WTC11 (cell line): ENCODE measurements around the gene NRF1. TPM values are rescaled to one million over a fixed set of nuclear protein-coding genes. Genes with fewer than 3 reads are reported as not detected.

Source experiments
- ATAC-seq: fragments of 200-7000 bp; cut with Tn5 transposase; 2 replicates; pipeline ENCODE4 v1.10.0; 2021; ENCODE audit warnings: mild to moderate bottlenecking, moderate library complexity
- CTCF ChIA-PET: fragments of 300-600 bp; sonication (Branson Sonifier 250); formaldehyde crosslinking; loops from one replicate; lab custom pipeline; 2021; ENCODE audit warnings: antibody characterized with exemption; lab: Charles Lee
- POLR2A ChIA-PET: fragments of 350-600 bp; sonication (Branson Sonifier 250); formaldehyde crosslinking; loops from one replicate; lab custom pipeline; 2021; ENCODE audit warnings: antibody characterized with exemption; lab: Charles Lee
- DNase-seq: peaks from one replicate; pipeline ENCODE4 v3.0.0; 2021; ENCODE audit warnings: low spot score
- H3K27ac Mint-ChIP-seq: 2 replicates; pipeline ENCODE4 v1.8.0; 2021; ENCODE audit warnings: mixed read lengths
- H3K27me3 Mint-ChIP-seq: 2 replicates; pipeline ENCODE4 v1.8.0; 2021; ENCODE audit warnings: low read depth, mild to moderate bottlenecking, moderate library complexity, mixed read lengths
- H3K36me3 Mint-ChIP-seq: 2 replicates; pipeline ENCODE4 v1.8.0; 2021; ENCODE audit warnings: mixed read lengths
- H3K4me1 Mint-ChIP-seq: 2 replicates; pipeline ENCODE4 v1.8.0; 2022; ENCODE audit warnings: mixed read lengths
- H3K4me3 Mint-ChIP-seq: 2 replicates; pipeline ENCODE4 v1.8.0; 2021; ENCODE audit warnings: mild to moderate bottlenecking, moderate library complexity, mixed read lengths
- H3K9me3 Mint-ChIP-seq: 2 replicates; pipeline ENCODE4 v1.8.0; 2021; ENCODE audit warnings: mixed read lengths
- ATF6 ChIP-seq: sonication (generic); formaldehyde crosslinking; IDR thresholded peaks from 2 replicates; pipeline ENCODE4 v1.8.1; 2023; ENCODE audit warnings: mild to moderate bottlenecking, missing genetic modification reagents
- CBFB ChIP-seq: sonication (generic); formaldehyde crosslinking; IDR thresholded peaks from 2 replicates; pipeline ENCODE4 v1.8.1; 2022; ENCODE audit warnings: mild to moderate bottlenecking, low read depth, missing genetic modification reagents
- E2F4 ChIP-seq: sonication (generic); formaldehyde crosslinking; IDR thresholded peaks from 2 replicates; pipeline ENCODE4 v1.8.1; 2022; ENCODE audit warnings: low read depth, mild to moderate bottlenecking, moderate library complexity, missing genetic modification reagents, borderline replicate concordance
- FOXP1 ChIP-seq: sonication (generic); formaldehyde crosslinking; IDR thresholded peaks from 2 replicates; pipeline ENCODE4 v1.8.0; 2022; ENCODE audit warnings: missing genetic modification reagents, mild to moderate bottlenecking, moderate library complexity, borderline replicate concordance
- GABPB1 ChIP-seq: sonication (generic); formaldehyde crosslinking; IDR thresholded peaks from 2 replicates; pipeline ENCODE4 v1.8.1; 2023; ENCODE audit warnings: mild to moderate bottlenecking, missing genetic modification reagents
- IRF1 ChIP-seq: sonication (generic); formaldehyde crosslinking; IDR thresholded peaks from 2 replicates; pipeline ENCODE4 v1.8.0; 2023; ENCODE audit warnings: missing genetic modification reagents
- KAT7 ChIP-seq: sonication (generic); formaldehyde crosslinking; IDR thresholded peaks from 2 replicates; pipeline ENCODE4 v1.8.1; 2023; ENCODE audit warnings: missing genetic modification reagents, mild to moderate bottlenecking, borderline replicate concordance
- MLX ChIP-seq: sonication (generic); formaldehyde crosslinking; IDR thresholded peaks from 2 replicates; pipeline ENCODE4 v1.8.1; 2023; ENCODE audit warnings: mild to moderate bottlenecking, missing genetic modification reagents, moderate library complexity
- SOX15 ChIP-seq: fragments of 250-450 bp; sonication (Bioruptor Pico); IDR thresholded peaks from 2 replicates; pipeline ENCODE4 v1.9.0; 2021; ENCODE audit warnings: mild to moderate bottlenecking
- ZBTB21 ChIP-seq: sonication (generic); formaldehyde crosslinking; IDR thresholded peaks from 2 replicates; pipeline ENCODE4 v1.8.1; 2023; ENCODE audit warnings: mild to moderate bottlenecking, missing genetic modification reagents, borderline replicate concordance
- ZBTB43 ChIP-seq: sonication (generic); formaldehyde crosslinking; IDR thresholded peaks from 2 replicates; pipeline ENCODE4 v1.8.1; 2023; ENCODE audit warnings: mild to moderate bottlenecking, missing genetic modification reagents
- ZNF121 ChIP-seq: sonication (generic); formaldehyde crosslinking; IDR thresholded peaks from 2 replicates; pipeline ENCODE4 v1.8.0; 2023; ENCODE audit warnings: missing genetic modification reagents
- ZNF281 ChIP-seq: sonication (generic); formaldehyde crosslinking; IDR thresholded peaks from 2 replicates; pipeline ENCODE4 v1.8.0; 2023; ENCODE audit warnings: mild to moderate bottlenecking, missing genetic modification reagents
- ZNF396 ChIP-seq: fragments of 250-450 bp; sonication (Bioruptor Pico); IDR thresholded peaks from 2 replicates; pipeline ENCODE4 v1.8.0; 2021; ENCODE audit warnings: mild to moderate bottlenecking, moderate library complexity, borderline replicate concordance
- ZNF425 ChIP-seq: fragments of 250-450 bp; sonication (Bioruptor Pico); conservative IDR thresholded peaks from 2 replicates; pipeline ENCODE4 v1.9.0; 2021; ENCODE audit warnings: mild to moderate bottlenecking
- ZNF671 ChIP-seq: fragments of 250-450 bp; sonication (Bioruptor Pico); IDR thresholded peaks from 2 replicates; pipeline ENCODE4 v1.8.0; 2021; ENCODE audit warnings: mild to moderate bottlenecking
- total RNA-seq: library from RNA; stranded (reverse); gene quantifications from 3 replicates; pipeline ENCODE4 v1.2.3, GENCODE V29; 2021

Gene NRF1
- total RNA-seq, 1 experiment from 2014 or later: 16.4 TPM

- TF ChIP-seq ZNF281 (CRISPR knock-in tag): no peak
Observed at GRCh38 chr7:129800901-129801300, 189.4 kb downstream of the NRF1 start (continued).

GRCh38 chr7:129801882-129802281, 190.4 kb downstream of the NRF1 start:
- no peak overlapping the region for H3K27ac Mint-ChIP-seq
- no peaks in the 10 kb centered on the region for H3K9me3 Mint-ChIP-seq

More at GRCh38 chr7:129801882-129802281, 190.4 kb downstream of the NRF1 start:
- peaks cover 5% of the 10 kb centered on the region; the same call in 1 of the 2 replicates for H3K27me3 Mint-ChIP-seq
- H3K4me3 Mint-ChIP-seq: no peak overlapping the region
- TF ChIP-seq FOXP1 (no peak), CBFB (no peak), ZBTB21 (CRISPR knock-in tag) (no peak), ZBTB43 (CRISPR knock-in tag) (no peak), E2F4 (CRISPR knock-in tag) (no peak), ZNF121 (CRISPR knock-in tag) (no peak), ZNF671 (CRISPR knock-in tag) (no peak), ZNF425 (no peak), GABPB1 (CRISPR knock-in tag) (no peak), SOX15 (no peak), ZNF396 (CRISPR knock-in tag) (no peak), ATF6 (CRISPR knock-in tag) (no peak), KAT7 (no peak), MLX (CRISPR knock-in tag) (no peak), IRF1 (no peak)
- ATAC-seq: peak; percentile 41
- H3K4me1 Mint-ChIP-seq: peaks cover 53% of the 10 kb centered on the region
- POLR2A ChIA-PET: interaction anchor here (0.6 kb wide), 1 partner anchor 25 kb away, joined by 3 read pairs; no protein-coding TSS in a partner anchor
- DNase-seq: peak; percentile 21
- no peaks in the 10 kb centered on the region for H3K36me3 Mint-ChIP-seq
- CTCF ChIA-PET: interaction anchor here (1.6 kb wide), 1 partner anchor 23 kb away, joined by 15 read pairs; no protein-coding TSS in a partner anchor
